ENCODE measurements around the gene NLGN1. TPM values are rescaled to one million over a fixed set of nuclear protein-coding genes. Genes with fewer than 3 reads are reported as not detected.

The NLGN1 gene
- total and polyA plus RNA-seq, 2 of the 8 experiments (the other 6 are each of a cell fraction or from before 2014, with no cell fraction given): 7.8 to 14.8 TPM

DNA sequence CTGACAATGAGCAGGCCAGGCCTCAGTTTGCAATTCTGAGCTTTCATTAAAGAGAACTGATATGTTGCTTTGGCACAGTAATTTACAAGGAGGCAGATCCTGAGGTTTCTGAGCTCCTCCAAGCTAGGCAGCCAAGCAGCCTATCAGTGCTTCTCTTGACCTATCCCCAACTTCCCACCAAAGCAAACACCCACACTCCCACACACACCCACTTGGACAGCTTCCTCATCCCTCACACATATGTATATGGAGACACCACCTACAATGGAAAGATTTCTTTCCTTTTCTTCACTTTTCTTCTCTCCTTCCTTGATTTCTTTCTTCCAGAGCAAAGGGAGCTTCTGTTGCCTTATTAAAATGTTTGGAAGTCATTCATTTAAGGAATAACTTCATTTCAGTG lies 217.0 kb downstream of the NLGN1 start:
- Histone ChIP-seq H3K79me2 (ENCODE audit: control insufficient read depth in 1 of 2, insufficient read depth in 2 of 2, low read length in 2 of 2) (no peaks in the 10 kb centered on the region), H3K4me3 (ENCODE audit: extremely low read depth in 1 of 4, insufficient read depth in 2 of 4, low read depth in 3 of 4, low read length in 4 of 4) (no peak overlapping the region), H3K36me3 (ENCODE audit: control insufficient read depth in 2 of 4, insufficient read depth in 4 of 4, low read length in 3 of 4) (no peaks in the 10 kb centered on the region), H2BK20ac (ENCODE audit: low read length) (no peak overlapping the region), H3K18ac (ENCODE audit: extremely low read depth, low read length) (no peak overlapping the region), H3K23ac (ENCODE audit: insufficient read length) (no peak overlapping the region), H3K4ac (replicated peaks; ENCODE audit: insufficient read length, low read depth, low read length) (no peak overlapping the region), H3K4me2 (ENCODE audit: insufficient read depth in 1 of 2, low read depth in 2 of 2, low read length in 2 of 2) (no peak overlapping the region), H4K5ac (ENCODE audit: insufficient read length, low read depth, low read length) (no peak overlapping the region), H3K9me3 (ENCODE audit: insufficient read depth in 2 of 2, low read depth in 1 of 2, low read length in 1 of 2) (no peaks in the 10 kb centered on the region), H3K9ac (replicated peaks in 1 of 4; ENCODE audit: extremely low read depth in 1 of 4, low read depth in 3 of 4, low read length in 3 of 4) (no peak overlapping the region), H4K20me1 (replicated peaks in 1 of 2; ENCODE audit: control insufficient read depth in 1 of 2, insufficient read depth in 2 of 2, low read length in 2 of 2) (no peaks in the 10 kb centered on the region), H2BK5ac (ENCODE audit: low read depth, low read length) (no peak overlapping the region), H3K4me1 (replicated peaks in 1 of 4; ENCODE audit: control insufficient read depth in 3 of 4, insufficient read depth in 4 of 4, low read length in 3 of 4) (peaks cover 2 to 6% (median 3%) of the 10 kb centered on the region in 4 experiments; a peak in 3 of 7 replicates), H2BK15ac (ENCODE audit: low read length) (no peak overlapping the region), H2AK5ac (ENCODE audit: low read depth, low read length) (no peak overlapping the region), H4K91ac (replicated peaks; ENCODE audit: insufficient read length, low read length) (no peak overlapping the region), H3K14ac (ENCODE audit: insufficient read length) (no peak overlapping the region), H3K27ac (ENCODE audit: low read depth, low read length) (no peak overlapping the region), H3K79me1 (ENCODE audit: low read depth, low read length) (0 out of 2 replicates have a peak, but pooled peaks cover 3% of the 10 kb centered on the region), H2BK12ac (ENCODE audit: low read depth, low read length) (no peak overlapping the region), H2BK120ac (replicated peaks; ENCODE audit: low read depth, low read length) (no peak overlapping the region), H4K8ac (ENCODE audit: extremely low read depth, insufficient read depth, low read length) (no peak overlapping the region), H3K27me3 (replicated peaks in 1 of 4; ENCODE audit: control insufficient read depth in 3 of 4, extremely low read depth in 1 of 4, insufficient read depth in 3 of 4, low read length in 3 of 4) (no peaks in the 10 kb centered on the region), H2AFZ (ENCODE audit: low read length) (no peak overlapping the region), H3K56ac (replicated peaks; ENCODE audit: insufficient read length, low read depth, low read length) (no peak overlapping the region), H3K23me2 (ENCODE audit: low read depth, low read length) (no peaks in the 10 kb centered on the region)
- ChIA-PET CTCF (ENCODE audit: partially characterized antibody) (interaction anchor here (0.6 to 0.9 kb wide), 2 partner anchors 14 to 295 kb away, joined by 3 read pairs; no protein-coding TSS in a partner anchor), POLR2A (ENCODE audit: partially characterized antibody) (no interaction called here)
- DNase-seq (ENCODE audit: low read depth in 1 of 2, low spot score in 2 of 2) (no peak), FAIRE-seq (no peak)
- no peak for TF ChIP-seq HDAC2 (IDR thresholded peaks at IDR 0.05; ENCODE audit: borderline replicate concordance in 1 of 2, low read depth in 2 of 2, low read length in 2 of 2)
- TF ChIP-seq CBX8 (IDR thresholded peaks at IDR 0.05; ENCODE audit: borderline replicate concordance, low read depth, low read length): no peak
